K562 (cell line): Measurements from ENCODE around the gene BCL2L13.

Source experiments
- CTCF ChIP-seq, 3 experiments: IDR thresholded peaks in 2 of 3; conservative IDR thresholded peaks in 1 of 3; 2 replicates each; pipeline ENCODE4 v1.5.1; 2011 to 2012; ENCODE audit warnings: low read length in 3 of 3, mild to moderate bottlenecking in 3 of 3, control low read depth in 2 of 3, improper control_type of control experiment in 1 of 3, inconsistent platforms in 1 of 3, low read depth in 1 of 3, mixed read lengths in 1 of 3, moderate library complexity in 1 of 3; ENCODE audit not compliant: insufficient read depth in 2 of 3
- E2F3 ChIP-seq: fragments of 250-450 bp; sonication (Bioruptor Pico); IDR thresholded peaks from 2 replicates; pipeline ENCODE4 v1.4.0; 2020; ENCODE audit warnings: mild to moderate bottlenecking
- EP300 ChIP-seq: IDR thresholded peaks from 2 replicates; pipeline ENCODE4 v1.6.1; 2012; ENCODE audit warnings: low read length, improper control_type of control experiment
- EZH2 ChIP-seq: IDR thresholded peaks from 2 replicates; pipeline ENCODE4 v1.6.1; 2012; ENCODE audit warnings: low read depth, mild to moderate bottlenecking, inconsistent platforms, low read length, borderline replicate concordance
- FOXA1 ChIP-seq: fragments of 450-650 bp; IDR thresholded peaks from 2 replicates; pipeline ENCODE4 v1.6.1; 2016; ENCODE audit warnings: mild to moderate bottlenecking, borderline replicate concordance
- FOXM1 ChIP-seq, 2 experiments: fragments of 450-650 bp in 1 of 2; sonication (generic) in 1 of 2; formaldehyde crosslinking in 1 of 2; IDR thresholded peaks; 2 replicates each; pipeline versions ENCODE4 v1.6.1 to v1.9.0; 2017 to 2022; ENCODE audit warnings: low read depth in 2 of 2, mild to moderate bottlenecking in 2 of 2, missing genetic modification reagents in 1 of 2, moderate library complexity in 1 of 2
- GATA2 ChIP-seq: sonication (generic); formaldehyde crosslinking; IDR thresholded peaks from 2 replicates; pipeline ENCODE4 v1.4.0; 2020; ENCODE audit warnings: mild to moderate bottlenecking, missing genetic modification reagents
- LARP7 ChIP-seq: fragments of 450-650 bp; IDR thresholded peaks from 2 replicates; pipeline ENCODE4 v1.6.1; 2016
- MXI1 ChIP-seq: IDR thresholded peaks from 2 replicates; pipeline ENCODE4 v1.6.1; 2011; ENCODE audit warnings: low read depth, mild to moderate bottlenecking, improper control_type of control experiment, low read length
- MYC ChIP-seq, 2 experiments: fragments of 250-450 bp in 1 of 2; sonication (Bioruptor Pico) in 1 of 2; IDR thresholded peaks; 2 replicates each; pipeline versions ENCODE4 v1.5.1 to v1.6.1; 2012 to 2021; ENCODE audit warnings: low read depth in 2 of 2, borderline replicate concordance in 1 of 2, improper control_type of control experiment in 1 of 2, low read length in 1 of 2, mild to moderate bottlenecking in 1 of 2, moderate library complexity in 1 of 2
- TGIF2 ChIP-seq: sonication (generic); formaldehyde crosslinking; IDR thresholded peaks from 2 replicates; pipeline ENCODE4 v1.8.1; 2022; ENCODE audit warnings: mild to moderate bottlenecking, missing genetic modification reagents, moderate library complexity
- UBTF ChIP-seq, 2 experiments: IDR thresholded peaks; 2 replicates each; pipeline ENCODE4 v1.6.1; 2012; ENCODE audit warnings: improper control_type of control experiment in 2 of 2, low read depth in 2 of 2, low read length in 2 of 2, borderline replicate concordance in 1 of 2
- ZFX ChIP-seq: sonication (generic); formaldehyde crosslinking; IDR thresholded peaks from 2 replicates; pipeline ENCODE4 v1.8.0; 2022; ENCODE audit warnings: mild to moderate bottlenecking, missing genetic modification reagents, moderate library complexity
- ZNF197 ChIP-seq: fragments of 200-800 bp; sonication (Bioruptor generic); IDR thresholded peaks from 2 replicates; pipeline ENCODE4 v1.6.1; 2016; ENCODE audit warnings: low read depth, missing genetic modification characterization, missing compliant biosample characterization

DNA sequence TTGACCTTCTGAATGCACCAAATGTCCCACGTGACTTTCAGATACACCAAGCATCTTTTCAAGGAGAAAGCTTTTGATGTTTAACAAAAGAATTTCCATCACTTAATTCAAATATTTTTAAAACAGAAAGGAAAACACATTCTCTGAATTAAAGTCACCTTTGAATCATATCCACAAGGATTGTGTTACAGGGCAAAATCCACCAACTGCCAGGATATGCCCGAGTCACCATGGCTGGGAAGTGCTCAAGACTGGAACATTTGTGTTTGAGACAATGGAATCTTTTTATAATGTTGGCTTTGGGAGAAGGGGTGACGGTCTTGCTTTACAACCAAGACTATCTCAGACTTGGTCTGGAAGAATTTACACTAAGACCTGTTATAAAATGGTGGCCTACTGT, 94.9 kb downstream of the BCL2L13 start:
- TF ChIP-seq CTCF (IDR thresholded peaks at IDR 0.05 in 2 of 3, conservative IDR thresholded peaks at IDR 0.05 in 1 of 3; ENCODE audit: insufficient read depth in 2 of 3, low read depth in 1 of 3, low read length in 3 of 3) (no peak), MYC (IDR thresholded peaks at IDR 0.05; ENCODE audit: low read depth, low read length) (no peak), MYC (CRISPR knock-in tag; IDR thresholded peaks at IDR 0.05; ENCODE audit: borderline replicate concordance, low read depth) (no peak), EP300 (no peak), LARP7 (no peak), FOXA1 (no peak), ZNF197 (CRISPR knock-in tag) (no peak), ZFX (no peak), EZH2 (no peak), MXI1 (no peak), GATA2 (CRISPR knock-in tag) (no peak), TGIF2 (no peak), FOXM1 (IDR thresholded peaks at IDR 0.05; ENCODE audit: low read depth) (no peak), FOXM1 (CRISPR knock-in tag; IDR thresholded peaks at IDR 0.05; ENCODE audit: low read depth) (no peak), E2F3 (CRISPR knock-in tag) (no peak), UBTF (IDR thresholded peaks at IDR 0.05; ENCODE audit: borderline replicate concordance in 1 of 2, low read depth in 2 of 2, low read length in 2 of 2) (no peak)
